ENCODE results near the gene PRAME.
"Not testable (repeated sequence)": the region's sequence is repeated elsewhere in the genome, so short reads cannot be mapped to it uniquely, and the experiment has no call there.

PRAME gene

DNA sequence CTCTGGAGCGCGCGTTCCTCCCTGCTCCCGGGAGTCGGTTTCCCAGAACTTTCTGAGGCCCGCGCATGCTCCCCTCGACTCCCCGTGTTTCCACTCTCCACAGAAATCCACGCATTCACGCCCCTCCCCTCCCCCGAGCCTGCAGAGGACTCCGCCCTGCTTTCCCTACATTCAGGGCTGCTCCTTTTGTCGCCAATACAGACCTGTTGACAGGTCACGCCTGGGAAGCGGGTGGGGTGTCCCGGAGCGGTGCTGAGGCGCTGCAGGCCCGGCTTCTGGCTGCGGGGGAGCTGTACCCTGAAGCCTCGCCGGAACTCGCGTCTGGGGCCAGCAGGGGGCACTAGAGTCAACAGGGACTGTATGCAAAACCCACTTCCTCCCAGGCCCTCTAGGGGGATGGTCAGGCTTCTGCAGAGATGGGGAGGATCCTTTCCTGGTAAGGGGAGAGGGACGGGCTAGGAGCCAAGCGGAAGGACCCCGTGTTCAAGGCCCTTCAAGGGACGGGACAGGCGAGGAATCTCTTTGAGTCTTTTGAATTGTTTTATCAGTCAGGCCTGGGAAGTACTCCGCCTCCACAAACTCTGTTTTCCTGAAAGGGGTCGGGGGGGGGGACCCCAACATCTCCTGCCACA lies at the start of gene PRAME:
Gene PRAME, minus strand, starts transcription at position 294 of the 632 bp plus-strand sequence. CDS start 2,433 bp downstream, outside the sequence.
- no peak for DNase-seq

DNA sequence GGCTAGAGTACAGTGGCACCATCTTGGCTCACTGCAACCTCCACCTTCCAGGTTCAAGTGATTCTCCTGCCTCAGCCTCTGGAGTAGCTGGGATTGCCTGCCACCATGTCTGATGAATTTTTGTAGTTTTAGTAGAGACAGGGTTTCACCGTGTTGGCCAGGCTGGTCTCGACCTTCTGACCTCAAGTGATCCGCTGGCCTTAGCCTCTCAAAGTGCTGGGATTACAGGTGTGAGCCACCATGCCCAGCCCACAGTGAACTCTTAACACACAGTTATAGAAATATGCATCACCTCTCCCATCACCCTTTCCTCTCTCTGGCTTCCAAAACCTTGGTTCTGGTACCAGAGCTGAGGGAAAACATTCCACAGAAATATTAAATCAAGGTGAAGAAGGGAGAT lies 49.0 kb upstream of the PRAME start:
- not testable (repeated sequence) for DNase-seq

DNA sequence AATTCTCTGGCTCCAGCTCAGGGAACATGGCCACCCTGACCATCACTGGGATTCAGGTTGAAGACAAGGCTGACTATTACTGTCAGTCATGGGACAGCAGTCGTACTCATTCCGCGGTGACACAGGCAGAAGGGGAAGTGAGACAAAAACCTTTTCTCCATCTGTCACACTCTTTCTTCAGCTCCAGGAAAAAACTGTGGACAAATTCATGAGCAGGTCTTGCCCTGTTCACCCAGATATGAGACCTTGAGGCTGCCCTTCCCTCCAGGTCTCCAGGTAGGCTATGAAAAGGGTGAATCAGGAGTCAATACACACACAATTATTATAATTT lies 46.0 kb upstream of the PRAME start:
- no peak for DNase-seq

DNA sequence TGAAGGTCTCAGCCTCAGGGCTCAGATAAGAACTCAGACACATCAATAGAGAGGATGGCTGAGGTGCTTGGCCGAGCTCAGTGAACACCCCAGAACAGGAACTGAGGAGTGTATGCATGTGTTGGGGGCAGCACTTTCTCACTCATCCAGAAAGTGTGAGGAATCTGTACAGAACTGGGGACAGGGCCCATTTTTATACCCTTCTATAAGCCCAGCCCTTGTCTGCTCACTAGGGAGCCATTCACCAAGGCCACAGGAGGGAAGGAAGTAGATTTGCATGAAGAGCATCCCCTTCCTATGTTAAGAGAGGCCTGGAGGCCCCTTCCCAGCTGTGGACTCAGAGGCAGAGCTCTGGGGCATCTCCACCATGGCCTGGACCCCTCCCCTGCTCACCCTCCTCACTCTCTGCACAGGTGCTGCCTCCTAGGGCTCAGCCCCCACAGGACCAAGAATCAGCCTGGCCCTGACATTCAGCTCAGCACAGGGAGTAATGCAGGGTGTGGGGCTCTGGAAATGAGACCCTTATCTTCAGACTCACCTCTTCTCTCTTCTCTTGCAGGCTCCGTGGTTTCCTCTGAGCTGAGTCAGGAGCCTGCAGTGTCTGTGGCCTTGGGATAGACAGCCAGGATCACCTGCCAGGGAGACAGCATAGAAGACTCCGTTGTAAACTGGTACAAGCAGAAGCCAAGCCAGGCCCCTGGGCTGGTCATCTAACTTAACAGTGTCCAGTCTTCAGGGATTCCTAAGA lies 45.4 kb upstream of the PRAME start:
- no peak for DNase-seq

DNA sequence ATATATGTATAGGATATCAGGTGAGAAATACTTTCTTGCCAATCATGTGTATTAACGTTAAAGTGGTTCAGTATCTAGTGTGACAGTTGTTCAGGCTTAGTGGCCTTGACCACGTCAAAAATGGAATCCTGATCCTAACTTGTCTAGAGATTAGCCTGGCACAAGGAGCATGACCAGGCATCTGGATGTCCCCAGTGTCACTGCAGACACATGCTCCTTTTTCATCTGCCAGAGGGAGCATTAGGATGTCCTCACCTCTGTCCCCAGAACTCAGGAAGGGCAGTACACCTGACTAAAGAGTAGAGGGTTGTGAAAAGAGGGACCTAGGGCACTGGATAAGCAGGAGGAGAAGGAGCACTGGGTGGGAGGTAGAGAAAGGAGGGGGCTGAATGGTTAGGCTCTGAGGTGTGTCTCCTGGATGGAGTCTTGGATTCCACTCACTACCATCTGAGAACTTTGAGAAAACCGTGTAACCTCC lies 44.4 kb upstream of the PRAME start:
- no peak for DNase-seq

GRCh38 chr22:22600531-22601261 lies 41.6 kb upstream of the PRAME start:
- DNase-seq: no peak

- DNase-seq: no peak
These were observed 40.2 kb upstream of the PRAME start for GRCh38 chr22:22599248-22599647.

DNA sequence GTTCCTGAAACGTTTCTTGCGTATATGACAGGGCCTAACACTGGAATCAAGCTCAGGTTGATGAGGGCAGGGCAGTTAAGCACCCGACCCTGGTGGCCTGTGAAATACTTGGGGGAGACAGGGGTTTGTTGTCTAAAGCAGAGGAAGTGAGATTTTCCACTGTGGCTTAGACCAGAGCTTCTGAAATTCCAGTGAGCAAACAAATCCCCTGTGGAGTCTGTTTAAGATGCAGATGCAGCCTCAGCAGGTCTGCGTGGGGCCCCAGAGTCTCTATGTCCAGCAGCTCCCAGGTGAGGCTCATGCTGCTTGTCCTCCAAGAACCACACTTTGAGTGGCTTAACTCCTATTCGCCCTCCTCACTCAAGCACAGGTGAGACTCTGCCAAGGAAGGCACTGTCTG lies 39.1 kb upstream of the PRAME start:
- DNase-seq: no peak

DNA sequence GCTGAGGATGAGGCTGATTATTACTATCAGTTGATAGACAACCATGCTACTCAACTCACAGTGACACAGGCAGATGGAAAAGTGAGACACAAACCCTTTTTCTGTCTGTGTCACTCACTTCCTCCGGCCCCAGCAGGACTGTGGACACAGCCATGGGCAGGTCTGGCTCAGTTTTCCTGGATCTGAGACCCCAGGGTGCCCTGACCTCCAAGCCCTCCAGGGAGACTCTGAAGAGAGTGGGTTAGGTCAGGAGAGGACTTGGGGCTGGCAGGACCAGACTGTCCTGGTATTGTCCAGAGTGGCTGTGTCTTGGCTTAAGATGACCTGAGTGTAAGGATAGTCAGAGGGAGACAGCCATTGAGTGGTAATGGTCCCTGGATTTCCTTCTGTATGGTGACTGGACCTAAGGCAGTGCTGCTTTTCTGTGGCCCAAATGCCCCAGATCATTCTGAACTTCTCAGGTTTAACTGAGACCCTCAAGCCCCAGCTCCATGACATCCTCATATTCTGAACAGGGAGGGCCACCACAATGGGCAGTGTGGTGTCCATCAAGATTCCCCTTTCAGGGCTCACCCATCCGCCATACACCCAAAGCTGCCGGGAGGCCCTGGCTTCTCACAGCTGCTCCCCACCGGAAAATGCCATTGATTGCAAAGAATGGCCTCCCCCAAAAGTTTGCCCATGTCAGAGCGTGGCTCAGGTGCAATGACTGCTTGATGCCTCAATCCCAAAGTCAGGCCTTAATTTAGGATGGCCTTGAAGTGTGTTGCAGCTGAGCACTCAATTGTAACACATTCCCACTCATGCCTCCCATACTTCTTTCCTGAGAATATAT lies 36.2 kb upstream of the PRAME start:
- DNase-seq: no peak

DNA sequence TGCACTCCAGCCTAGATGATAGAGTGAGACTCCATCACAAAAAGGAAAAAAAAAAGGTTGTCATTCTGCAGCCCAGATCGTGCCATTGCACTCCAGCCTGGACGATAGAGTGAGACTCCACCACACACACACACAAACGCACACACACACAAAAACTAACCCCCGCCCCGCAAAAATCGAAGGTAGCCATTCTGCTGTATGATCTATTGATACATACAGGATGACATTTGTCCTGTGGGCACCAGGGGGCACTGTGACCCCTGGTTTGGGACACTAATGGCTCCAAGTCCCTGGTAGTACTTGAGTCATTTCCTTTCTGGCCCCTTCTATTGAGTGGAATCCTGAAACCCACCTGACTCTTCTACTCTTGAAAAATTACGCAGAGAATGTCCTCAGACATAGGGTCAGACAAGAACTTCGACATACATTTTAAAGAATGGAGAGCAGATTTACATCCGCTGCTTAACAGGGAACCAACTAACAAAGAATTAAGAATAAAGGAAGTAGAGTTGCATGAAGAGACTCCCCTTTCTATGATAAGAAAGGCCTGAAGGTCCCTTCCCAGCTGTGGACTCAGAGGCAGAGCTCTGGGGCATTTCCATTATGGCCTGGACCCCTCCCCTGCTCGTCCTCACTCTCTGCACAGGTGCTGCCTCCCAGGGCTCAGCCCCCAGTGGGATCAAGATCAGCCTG lies 35.0 kb upstream of the PRAME start:
- DNase-seq: peak; percentile 0

DNA sequence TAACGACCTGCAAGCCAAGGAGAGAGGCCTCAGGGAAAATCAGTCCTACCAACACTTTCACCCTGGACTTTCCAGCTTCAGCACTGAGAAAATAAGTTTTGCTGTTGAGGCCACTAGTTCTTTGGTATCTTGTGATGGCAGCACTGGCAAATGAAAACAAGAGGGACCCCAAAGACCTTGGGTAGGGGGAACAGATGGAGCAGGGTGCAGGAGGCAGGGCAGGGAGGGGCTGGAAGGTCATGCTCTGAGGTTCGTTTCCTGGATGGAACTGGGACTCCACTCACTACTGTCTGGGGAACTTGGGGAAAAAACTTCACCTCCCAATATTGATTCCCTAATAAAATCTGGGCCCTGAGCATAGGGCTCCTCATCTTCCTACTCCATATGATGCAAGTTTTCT lies 34.2 kb upstream of the PRAME start:
- DNase-seq: no peak

DNA sequence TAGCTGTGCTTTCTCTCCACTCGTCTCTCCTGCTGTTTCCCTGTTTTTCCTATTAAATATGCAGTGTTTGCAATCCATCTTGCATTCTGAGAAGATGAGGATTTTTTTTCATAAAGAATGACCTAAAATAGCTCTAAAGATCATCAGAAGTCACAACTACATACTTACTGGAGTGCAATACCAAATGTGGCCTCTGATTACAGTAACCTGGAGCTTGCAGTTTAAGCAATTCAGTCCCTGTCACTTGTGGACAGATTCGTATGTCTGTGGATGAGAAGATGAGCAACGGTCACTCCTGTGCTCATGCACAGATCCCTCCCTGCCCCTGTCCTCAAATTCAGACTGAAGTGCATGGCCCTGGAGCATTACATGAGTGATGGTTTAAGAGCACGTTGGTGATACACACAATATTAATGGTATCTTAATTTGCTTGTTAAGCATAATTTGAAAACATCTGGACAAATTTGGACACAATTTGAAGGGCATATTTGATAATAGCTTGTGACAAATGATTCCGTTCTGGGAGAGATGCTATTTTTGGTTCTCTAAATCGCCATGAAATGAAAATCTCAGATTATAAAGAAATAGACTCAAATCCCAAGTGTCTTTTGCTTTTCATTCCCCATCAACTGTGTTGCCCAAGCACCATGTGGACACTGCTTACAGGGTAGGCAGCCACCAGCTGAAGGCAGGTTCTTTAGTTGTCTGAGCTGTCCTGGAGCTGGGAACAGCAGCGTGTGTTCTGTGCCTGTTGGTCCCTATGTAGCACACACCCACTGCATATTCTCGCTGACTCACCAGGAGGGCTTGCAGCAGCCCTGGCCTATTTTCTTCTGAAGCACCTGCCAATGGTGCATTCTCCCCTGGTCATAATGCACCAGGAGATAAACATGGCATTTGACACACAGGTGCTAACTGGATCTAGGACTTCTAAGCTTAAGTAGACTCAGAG lies 32.6 kb upstream of the PRAME start:
- DNase-seq: no peak

DNA sequence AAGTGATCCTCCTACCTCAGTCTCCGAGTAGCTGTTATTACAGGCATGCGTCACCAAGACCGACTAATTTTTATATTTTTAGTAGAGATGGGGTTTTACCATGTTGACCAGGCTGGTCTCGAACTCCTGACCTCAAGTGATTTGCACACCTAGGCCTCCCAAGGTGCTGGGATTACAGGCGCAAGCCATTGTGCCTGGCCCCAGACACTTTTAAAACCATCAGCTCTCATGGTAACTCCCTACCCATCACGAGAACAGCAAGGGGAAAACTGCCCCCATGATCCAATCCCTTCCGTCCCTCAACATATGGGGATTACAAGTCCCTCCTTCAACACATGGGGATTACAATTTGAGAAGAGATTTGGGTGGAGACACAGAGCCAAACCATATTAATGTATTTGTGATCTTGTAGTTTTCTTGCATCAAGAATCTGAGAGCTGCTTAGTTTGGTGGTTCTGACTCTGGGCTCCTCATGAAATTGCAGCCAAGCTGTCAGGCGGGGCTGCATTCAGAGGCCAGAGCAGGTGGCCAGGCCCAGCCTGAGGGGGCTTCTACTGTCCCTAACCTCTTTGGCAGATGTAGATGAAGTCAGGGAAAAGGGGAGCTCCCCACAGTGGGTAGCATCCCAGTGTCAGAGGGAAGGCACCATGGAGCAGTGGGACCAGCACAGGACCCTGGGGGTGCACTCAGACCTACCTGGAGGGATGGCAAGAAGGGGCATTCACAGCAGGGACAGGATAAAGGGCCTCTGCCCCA lies 31.2 kb upstream of the PRAME start:
- no peak for DNase-seq

DNA sequence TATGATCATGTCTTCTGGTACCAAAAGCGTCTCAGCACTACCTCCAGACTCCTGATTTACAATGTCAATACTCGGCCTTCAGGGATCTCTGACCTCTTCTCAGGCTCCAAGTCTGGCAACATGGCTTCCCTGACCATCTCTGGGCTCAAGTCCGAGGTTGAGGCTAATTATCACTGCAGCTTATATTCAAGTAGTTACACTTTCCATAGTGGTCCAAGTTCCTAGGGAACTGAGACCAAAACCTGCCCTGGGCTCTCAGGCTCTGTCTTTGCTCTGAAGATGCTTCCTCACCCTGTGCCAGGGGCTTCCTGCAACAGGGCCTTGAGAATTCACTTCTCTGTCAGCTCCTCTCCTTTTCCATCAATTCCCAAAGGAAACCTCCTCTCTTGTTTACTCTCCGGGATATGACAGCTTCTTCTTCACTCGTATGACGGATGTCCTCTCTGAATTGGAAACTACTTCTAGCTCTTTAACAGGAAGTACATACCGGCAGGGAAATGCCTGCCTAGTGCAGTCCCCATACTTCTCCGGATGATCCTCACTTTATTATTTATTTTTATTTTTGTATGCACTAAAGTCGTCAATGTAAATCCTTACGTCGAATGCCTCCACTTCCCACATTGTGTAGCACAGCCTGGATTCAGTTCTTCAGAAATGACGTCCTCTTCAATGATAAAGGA lies 29.6 kb upstream of the PRAME start:
- no peak for DNase-seq

GRCh38 chr22:22587577-22588188 lies 28.6 kb upstream of the PRAME start:
- DNase-seq: no peak

DNA sequence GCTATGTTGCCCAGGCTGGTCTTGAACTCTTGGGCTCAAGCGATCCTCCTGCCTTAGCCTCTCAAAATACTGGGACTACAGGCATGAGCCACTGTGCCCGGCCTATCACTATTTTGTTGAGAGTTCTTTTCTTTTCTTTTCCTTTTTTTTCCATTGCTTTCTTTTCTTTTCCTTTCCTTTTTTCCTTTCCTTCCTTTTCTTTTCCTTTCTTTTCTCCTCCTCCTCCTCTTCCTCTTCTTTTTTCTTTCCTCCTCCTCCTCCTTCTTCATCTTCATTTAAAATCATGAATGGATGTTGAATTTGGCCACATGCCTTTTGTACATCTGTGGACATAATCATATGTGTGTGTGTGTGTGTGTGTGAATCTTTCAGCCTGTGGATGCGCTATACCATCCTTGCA lies 25.7 kb upstream of the PRAME start:
- no peak for DNase-seq

DNA sequence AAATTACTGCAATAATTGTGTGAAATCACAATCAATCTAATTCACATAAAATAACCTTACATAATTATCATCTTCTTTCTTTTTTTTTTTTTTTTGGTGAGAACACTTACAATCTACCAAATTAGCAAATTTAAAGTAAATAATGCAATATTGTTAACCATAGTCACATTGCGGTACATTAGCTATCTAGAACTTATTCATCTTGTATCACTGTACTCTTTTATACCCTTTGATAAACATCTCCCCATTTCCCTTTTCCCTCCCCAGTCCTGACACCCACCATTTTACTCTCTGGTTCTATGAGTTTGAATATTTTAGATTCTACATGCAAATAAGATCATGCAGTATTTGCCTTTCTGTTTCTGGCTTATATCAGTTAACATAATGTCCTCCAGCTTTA lies 24.0 kb upstream of the PRAME start:
- DNase-seq: no peak

DNA sequence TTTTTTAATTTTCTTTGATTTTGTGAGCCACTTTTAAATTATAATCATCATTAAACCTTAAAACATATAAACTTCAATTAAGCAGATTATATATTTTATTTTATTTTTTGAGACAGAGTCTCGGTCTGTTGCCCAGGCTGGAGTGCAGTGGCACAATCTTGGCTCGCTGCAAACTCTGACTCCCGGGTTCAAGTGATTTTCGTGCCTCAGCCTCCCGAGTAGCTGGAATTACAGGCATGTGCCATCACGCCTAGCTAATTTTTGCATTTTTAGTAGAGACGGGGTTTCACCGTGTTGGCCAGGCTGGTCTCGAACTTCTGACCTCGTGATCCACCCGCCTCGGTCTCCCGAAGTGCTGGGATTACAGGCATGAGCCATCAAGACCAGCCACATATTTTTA lies 22.5 kb upstream of the PRAME start:
- DNase-seq: not testable (repeated sequence)

DNA sequence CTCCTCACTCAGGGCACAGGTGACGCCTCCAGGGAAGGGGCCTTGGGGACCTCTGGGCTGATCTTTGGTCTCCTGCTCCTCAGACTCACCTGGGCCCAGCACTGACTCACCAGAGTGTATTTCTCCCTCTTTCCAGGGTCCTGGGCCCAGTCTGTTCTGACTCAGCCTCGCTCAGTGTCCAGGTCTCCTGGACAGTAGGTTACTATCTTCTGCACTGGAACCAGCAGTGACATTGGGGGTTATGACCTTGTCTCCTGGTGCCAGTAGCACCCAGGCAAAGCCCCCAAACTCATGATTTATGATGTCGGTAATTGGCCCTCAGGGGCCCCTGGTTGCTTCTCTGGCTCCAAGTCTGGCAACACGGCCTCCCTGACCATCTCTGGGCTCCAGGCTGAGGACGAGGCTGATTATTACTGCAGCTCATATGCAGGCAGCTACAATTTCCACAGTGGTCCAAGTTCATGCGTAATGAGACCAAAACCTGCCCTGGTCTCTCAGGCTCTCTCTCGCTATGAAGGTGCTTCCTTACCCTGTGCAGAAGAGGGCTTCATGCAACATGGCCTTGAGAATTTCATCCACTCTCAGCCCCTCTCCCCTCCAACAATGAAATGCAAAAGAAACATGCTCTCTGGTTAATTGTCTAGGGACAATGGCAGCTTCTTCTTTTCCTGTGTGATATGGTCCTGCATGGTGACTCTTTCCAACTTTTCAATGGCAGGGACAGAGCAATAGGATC lies 21.0 kb upstream of the PRAME start:
- no peak for DNase-seq
